GM18517 (cell line): ENCODE data around the gene NCKAP5.

ENCODE experiments used
- ATAC-seq: cut with Tn5 transposase; IDR thresholded peaks from one replicate; pipeline ENCODE4 v1.9.1; 2021; ENCODE audit warnings: mild to moderate bottlenecking, moderate library complexity; ENCODE audit not compliant: unreplicated experiment

Gene NCKAP5

DNA sequence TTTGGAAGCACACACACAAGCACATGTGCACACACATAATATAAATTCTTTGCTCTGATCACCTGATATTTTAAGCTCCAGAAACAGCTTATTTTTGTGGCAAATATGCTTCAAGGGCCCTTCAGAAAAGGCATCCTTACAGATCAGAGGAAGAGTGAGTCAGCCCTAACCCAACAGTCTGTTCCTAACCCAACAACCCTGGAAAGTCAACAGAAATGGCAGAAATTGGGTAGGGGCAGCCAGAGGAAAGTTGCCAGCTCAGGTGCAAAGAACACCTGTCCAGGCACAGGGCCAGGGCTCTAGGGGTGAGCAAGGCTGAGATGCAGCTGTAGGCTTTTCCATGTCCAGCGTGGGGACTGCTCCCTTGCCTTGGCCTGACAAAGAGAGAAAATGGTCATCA, 6.4 kb upstream of the NCKAP5 start:
- no peak for ATAC-seq

DNA sequence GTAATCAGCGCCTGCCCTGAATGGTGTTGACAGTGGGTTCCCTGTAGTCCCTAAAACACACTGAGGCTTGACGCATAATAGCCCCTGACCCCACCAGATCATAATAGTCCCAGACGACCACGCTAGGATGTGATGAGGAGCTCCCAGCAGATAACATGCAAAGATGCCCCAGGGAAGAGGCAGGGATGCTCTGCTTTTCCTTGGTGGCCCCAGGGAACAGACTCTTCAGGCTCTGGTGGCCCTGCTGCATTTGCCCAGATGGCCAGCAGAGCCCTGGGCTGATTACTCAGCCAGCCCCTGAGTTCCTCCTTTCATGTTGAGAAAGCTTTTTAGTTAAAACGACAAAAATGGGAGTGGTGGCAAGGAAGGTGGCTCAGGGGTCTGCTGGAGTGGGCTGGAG, 5.9 kb upstream of the NCKAP5 start:
- ATAC-seq: no peak

DNA sequence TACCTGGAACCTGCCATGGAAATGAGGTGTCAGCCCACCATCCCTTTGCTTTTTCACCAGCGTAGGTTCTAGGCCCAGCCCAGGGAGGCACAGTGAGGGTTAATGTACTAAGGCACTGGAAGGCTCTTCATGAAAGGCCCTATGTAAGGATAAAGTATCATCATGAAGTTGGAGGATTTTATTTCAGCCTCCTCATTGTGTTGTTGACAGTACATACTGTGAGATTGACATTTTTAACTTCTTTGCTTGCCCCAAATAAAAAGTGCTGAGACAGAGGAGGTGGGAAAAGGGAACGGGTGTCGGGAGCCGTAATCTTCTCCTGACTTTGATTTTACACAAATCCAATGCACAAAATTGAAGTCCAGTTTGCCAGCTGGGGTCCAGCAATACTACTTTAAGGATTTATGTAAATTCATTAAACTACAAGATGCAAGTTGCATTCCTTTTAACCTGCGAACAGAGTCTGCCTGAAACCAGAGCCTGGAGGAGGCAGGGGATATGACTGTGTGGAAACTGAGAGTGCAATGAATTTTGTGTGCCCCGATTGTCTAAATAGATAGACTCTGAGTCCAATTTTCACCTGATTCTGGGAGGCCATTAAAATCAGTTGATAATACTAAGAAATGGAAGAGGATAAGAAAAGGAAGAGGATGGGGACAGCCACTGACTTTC, 5.4 kb upstream of the NCKAP5 start:
- no peak for ATAC-seq

DNA sequence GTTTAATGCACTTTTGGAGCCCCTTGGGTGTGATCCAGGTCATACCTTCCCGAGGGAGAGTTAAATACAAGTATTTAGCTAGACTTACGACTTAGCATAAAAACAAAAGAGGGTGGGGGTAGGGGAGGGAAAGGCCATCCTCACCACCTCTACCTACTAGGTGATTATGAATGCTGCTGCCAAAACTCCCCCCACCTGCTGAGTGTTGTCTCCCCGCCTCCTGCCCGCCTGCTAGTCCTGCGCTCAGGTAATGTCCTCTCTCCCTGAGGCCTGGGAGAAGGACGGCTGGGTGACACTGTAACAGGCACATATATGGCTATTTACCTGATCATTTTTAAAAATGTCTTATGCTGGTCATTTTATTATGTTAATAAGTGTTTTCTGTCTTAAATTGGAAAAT, 3.0 kb upstream of the NCKAP5 start:
- no peak for ATAC-seq

DNA sequence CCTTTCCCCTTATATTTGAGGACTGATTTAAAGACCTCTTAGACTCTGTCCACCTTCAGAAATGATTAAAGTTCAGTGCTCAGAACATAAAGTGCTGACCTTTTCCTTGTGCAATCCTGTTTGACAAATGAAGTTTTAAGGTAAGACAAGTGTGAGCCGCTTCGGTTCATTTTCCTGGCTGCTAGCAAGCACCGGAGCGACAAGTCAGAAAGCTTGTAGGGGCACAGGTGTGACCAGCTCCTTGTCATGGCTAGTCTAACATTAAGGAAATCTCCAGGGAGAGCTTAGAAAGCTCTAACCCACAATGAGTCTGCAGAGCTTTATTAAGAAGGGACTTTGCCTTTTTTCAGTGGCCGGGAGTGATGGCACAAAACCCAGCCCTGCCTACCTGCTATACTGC, 2.3 kb upstream of the NCKAP5 start:
- ATAC-seq: no peak

DNA sequence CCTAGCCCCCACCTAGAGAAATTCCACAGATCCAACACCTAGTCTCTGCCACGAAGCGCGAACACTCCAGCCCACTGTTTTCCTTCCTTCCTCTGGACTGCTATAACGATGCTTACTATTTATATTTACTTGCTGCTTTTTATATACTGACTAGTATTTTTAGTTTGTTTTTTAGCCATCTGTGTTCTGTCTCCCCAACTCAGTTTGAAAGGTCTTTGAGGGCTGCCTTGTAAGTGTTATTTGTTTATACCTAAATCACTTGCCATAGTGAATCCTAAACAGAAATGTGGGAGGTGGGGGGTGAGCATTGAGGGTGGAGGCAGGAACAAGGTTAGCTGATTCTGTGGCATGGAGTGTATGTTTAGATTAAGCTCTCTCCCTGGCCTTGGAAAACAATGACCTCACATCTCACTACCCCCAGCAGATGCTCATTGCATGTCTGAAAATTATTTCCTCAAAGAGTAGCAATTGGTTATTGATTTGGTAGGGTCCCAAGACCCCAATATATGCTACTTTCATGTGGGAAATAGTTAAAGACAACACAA, 1.1 kb upstream of the NCKAP5 start:
- ATAC-seq: no peak

DNA sequence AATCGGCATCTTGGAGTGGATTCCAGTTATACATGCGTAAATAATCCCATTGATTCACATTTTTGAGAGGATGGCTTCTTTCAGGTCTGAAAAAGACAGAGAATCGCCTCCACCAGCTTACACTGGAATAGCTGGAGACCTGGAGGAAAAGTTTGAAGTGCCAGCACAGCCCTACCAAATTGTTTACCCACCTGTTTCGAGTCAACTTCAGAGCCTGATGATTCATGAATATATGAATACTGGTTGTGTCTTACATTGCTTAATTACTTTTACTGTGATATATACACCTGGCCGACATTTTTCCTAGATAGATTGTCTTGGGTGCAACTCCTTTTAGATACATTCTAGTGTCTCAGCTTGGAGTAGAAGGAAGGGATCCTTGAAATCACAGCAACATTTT, 335 bp upstream of the NCKAP5 start:
- ATAC-seq: no peak

DNA sequence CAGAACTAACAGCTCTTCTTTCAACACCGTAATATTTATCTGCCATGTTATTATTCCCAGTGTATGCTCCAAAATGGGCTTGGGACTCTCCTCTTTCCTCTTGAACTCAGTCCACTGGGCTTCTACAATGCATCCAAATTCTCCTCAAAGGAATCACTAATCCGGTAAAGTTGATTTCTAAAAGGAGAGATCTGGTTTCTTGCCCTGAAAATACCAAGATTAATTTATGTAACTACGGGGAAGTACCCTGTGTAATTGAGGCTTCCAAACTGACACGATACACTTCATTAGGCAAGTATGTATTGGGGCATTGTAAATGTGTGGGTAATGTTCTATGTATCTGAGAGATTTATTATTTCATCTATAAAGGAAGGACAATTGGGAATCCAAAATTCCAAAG, 5.7 kb downstream of the NCKAP5 start:
- no peak for ATAC-seq

DNA sequence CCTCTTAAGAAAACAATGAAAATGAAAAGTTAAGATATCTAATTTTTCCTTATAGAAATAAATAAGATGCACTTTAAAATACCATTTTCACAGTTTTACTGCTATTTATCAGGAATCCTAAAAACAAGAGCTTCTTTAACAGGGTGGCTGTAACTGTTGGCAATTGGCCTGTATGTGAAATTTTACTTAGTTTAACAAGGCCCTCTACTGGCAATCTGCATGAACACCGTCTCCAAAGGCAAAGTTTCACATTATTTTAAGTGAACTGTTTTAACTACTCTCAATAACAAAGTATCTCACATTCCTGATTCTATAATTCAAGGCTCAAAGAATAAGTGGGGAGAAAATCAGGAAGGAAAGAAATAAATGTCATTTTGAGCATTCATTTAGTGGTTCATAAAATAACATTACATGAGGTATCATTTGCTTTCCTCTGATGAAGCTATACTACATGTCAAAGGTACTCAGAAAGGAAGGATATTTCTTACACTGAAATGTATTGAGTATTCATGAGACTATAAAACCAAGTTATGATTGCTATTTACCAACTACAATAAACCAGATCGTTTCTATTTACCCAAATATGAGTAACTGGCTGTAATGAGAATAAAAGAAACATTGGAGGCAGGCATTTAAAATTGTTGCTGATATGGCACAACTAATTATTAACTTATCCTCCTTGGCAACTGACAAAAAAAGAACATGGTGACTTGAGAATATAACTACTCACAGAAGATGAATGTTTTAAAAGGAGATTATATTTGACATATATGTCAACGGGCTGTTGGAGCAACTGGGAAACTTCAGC, 7.0 kb downstream of the NCKAP5 start:
- ATAC-seq: peak; percentile 63

DNA sequence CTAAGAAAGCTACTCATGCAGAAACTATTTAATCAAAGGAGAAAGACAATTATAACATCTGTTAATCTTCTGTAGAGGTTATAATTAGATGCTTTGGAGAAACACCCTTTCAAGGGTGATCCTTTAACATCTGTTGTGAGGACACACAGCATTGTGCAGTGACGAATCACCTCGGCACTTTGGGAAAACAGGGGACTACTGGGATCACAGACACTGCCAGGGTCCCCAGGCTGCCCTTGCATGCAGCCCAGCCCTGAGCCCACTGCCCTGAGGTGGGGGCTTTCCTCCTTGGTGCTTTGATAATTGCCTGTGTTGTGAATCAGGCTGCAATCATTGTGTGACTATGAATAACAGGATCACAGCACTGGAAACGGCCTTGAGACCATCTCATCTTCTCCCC, 10.6 kb downstream of the NCKAP5 start:
- no peak for ATAC-seq

DNA sequence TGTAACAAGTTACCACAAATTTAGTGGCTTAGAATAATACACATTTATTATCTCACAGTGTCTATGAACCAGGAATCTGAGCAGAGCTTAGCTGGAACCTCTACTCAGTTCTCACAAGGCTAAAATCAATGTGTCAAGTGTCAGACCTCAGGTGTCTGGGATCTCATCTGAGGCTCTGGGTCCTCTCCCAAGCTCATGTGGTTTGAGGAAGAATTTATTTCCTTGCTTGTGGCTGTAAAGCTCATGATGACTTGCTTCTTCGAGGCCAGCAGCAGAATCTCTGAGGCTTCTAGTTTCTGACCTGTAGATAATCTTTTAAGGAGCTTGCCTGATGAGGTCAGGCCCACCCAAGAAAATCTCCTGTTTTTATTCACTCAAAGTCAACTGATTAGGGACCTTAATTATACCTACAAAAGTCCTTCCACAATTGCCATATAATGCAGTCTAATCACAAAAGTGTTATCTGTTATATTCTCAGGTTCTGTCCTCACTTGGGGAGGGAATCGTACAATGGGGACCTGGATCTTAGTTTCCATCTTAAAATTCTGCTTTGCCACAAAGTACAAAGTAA, 14.3 kb downstream of the NCKAP5 start:
- ATAC-seq: no peak

DNA sequence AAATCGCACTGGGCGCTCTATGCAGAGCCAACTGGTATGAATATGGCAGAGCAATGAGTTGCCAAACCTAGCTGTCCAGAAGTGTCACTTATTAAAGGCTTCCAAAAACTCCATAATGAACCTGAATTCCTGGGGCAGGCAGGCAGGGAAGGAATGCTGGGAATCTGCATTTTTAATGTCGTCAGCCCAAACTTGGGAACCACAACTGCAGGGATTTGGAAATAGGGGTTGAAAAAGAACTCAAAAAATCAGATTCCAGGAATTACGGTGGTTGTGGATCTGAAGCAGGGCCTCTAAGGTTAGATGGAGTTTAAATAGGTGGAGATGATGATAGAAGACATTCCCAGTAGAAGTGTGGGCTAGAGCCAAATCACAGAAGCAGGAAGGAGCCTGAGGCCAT, 15.0 kb downstream of the NCKAP5 start:
- no peak for ATAC-seq

DNA sequence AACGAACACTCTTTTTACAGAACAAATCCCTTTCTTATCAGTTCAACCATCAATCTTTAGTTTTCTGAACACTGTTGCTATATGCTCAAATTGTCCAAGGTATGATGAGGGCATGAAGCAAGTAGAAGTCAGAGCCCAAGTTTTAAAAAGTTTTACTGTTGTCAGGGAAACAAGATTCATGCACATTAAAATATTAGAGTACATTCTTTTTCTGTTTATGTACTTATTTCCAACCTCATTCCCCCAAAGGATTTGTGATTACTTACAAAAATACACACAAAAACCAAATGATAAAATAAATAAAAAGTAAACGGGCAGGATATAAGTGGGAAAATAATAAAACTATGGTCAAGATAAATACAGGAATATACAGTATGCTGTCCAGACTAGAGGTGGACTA, 15.4 kb downstream of the NCKAP5 start:
- ATAC-seq: no peak

DNA sequence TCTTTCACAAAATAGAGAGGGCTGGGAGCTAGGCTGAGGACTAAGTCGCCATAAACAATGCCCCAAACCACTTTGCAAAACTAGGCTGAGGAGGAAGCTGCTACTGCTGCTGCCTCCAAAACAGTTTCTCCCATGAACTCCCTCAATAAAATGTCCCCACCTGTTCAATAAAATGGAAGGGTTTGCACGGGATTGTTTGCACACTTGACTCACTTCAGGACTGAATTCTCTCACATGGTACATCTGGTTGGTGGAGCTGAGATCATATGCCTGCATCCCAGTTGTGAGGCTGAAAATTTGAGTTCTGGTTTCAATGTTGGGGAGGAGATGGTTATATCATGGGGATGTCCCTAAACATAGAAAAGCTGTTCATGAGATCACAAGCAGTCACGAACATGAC, 26.5 kb downstream of the NCKAP5 start:
- ATAC-seq: no peak

DNA sequence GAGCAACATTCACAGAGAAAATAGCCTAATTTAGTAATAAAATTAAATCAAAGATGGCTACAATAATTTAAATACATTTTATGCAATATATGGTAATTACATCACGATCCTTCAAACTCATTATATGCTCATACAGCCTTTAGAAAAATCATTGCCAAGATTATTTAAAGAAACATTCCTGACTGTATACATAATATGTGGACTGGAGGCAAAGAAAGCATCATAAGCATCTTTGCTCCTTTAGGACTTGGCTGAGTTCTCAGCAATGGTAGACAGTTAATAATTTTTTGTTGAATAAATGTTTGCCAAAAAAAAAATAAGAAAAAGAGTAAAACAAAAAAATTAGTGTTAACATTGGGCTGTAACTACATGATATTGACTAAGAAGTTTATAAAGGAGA, 26.9 kb downstream of the NCKAP5 start:
- no peak for ATAC-seq

DNA sequence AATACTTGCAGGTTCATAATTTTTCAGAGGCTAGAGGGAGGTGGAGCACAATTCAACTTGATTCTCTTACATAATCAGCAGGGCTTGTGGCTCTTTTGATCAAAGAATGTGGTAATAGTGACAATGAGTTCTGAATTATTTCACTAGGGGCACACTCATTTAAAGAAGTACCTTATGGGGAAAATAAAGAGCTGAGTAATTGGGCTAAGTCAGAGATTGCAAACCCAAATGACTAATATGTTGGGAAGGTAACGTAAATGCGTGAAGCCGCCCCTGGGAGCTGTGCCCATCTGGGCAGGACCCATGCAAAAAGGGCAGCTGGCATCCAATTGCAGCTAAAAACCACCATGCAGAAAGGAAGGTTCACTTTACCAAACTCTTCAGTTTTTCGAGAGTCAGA, 35.3 kb downstream of the NCKAP5 start:
- no peak for ATAC-seq

DNA sequence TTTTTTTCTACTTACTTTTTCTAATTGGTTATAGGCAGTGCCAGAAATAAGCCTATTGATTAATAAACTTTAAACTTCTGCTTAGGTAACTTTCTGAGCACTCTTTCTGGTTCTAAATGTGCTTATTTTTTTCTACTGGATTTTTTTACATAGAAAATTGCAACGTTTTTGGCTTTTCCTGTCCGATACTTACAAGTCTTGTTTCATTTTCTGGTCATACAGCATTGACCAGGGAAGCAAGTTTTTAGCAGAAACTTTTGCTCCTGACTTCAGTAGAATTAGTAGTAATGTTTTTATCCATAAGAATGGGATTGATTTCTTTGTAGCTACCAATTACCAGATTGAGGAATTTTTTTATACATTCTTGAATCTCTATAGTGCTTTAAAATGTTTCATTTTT, 36.9 kb downstream of the NCKAP5 start:
- no peak for ATAC-seq

DNA sequence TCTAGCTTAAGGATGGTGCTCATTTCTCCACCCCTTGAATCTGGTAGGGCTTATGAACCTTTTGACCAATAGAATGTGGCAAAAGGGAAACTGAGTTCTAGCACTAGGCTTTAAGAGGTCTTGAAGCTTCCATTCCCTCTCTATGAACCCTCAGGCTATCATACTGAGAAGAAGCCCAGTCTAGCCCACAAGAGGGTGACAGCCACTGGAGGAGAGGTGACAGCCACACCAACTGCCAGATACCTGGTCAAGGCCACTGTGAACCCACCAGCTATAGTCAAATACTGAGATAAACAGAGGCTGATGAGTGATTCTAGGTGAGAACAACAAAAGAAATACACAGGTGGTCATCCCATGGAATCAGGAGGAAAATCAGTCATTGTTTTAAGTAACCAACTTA, 37.6 kb downstream of the NCKAP5 start:
- no peak for ATAC-seq

DNA sequence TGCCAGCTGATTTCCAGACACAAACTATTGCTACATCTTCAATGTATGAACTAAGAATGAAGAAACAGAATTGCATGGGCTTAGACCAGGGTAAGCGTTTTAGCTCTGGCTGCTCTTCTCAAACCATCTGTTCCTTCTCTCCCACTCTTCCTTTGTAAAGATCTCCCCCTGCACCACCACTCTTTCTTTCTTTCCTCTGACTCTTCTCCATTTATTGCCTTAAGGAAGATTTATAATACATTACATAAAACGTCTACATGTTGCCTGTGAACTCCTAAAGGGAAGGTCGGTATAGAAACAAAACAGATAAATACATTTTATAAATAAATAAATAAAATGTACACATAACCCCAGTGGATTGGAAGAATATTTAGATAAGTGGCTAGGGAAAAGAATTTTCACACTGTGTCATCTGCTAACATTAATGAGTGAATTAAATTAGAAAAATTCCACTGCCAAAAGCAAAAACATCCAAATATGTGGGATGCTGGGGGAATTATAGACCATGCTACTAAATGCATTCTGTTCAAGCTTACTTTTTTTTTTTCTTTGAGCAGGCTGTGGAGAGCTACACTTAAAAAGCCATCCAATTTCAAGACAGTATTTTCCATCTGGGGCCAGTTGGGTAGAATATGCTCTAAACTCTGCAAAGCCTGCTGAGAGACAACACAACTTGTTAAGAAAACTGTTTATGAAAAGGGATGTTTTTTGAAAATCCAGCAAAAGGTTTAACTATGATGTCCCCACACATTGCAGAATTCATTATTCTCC, 41.5 kb downstream of the NCKAP5 start:
- ATAC-seq: no peak

DNA sequence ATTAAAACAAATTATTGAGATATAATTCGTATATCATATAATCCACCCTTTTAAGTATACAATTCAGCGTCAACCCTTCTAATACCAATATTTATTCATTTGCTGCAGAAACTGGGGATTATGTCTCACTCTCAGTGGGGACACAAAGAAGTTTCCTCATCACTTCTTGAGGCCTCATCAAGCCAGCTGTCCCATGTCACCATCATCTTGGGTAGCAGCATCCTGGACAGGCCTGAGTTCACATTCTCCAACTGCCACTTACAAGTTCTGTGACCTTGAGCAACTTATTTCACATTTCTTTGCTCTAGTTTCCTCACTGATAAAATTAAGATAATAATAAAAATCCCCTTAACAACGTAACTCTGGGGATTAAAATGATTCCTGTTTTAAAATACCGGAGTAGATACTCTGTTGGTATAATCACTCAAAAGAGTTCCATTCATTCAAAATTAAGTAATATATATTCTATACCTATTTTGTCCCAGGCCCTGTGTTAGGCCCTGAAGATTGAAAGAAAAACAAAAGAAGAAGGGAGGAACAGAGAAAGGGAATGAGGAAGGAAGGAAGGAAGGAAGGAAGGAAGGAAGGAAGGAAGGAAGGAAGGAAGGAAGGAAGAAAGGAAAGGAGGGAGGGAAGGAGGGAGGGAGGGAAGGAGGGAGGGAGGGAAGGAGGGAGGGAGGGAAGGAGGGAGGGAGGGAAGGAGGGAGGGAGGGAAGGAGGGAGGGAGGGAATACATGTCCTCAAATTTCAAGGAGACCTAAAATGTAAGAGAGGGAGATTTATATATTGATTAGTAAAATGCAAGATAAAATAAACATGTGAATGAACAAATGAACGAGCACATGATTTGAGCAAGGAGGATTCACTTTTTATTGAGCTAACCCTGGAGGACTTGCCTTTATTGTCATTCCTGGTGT, 42.4 kb downstream of the NCKAP5 start:
- no peak for ATAC-seq
